HEK293 (cell line): ENCODE measurements around the gene CCDC170.

ENCODE experiments used
- CTCF ChIA-PET: fragments of 350-600 bp; formaldehyde crosslinking; extraction: SDS; loops from one replicate; lab custom pipeline; 2021; ENCODE audit warnings: antibody characterized with exemption; lab: Yijun Ruan, JAX
- POLR2A ChIA-PET: fragments of 300-600 bp; formaldehyde crosslinking; extraction: SDS; loops from one replicate; lab custom pipeline; 2020; ENCODE audit warnings: antibody characterized with exemption, inconsistent platforms; lab: Yijun Ruan, JAX
- H3K27ac ChIP-seq: fragments of 200-500 bp; sonication (Bioruptor generic); 2 replicates; pipeline ENCODE4 v1.5.1; 2014; ENCODE audit warnings: low read depth, low read length, control low read depth, inconsistent platforms; ENCODE audit errors: extremely low read depth
- H3K36me3 ChIP-seq, 2 experiments: fragments of 200-500 bp in 1 of 2; sonication (Bioruptor generic) in 1 of 2; 1 replicate in 1 of 2; 2 replicates in 1 of 2; pipeline ENCODE4 v1.5.1; 2014 to 2017; ENCODE audit warnings: inconsistent platforms in 2 of 2, low read length in 2 of 2; ENCODE audit not compliant: control insufficient read depth in 2 of 2, insufficient read depth in 1 of 2
- H3K4me1 ChIP-seq: fragments of 200-500 bp; sonication (Bioruptor generic); 2 replicates; pipeline ENCODE4 v1.5.1; 2014; ENCODE audit warnings: mild to moderate bottlenecking, low read length, inconsistent platforms; ENCODE audit not compliant: control insufficient read depth, insufficient read depth
- H3K4me3 ChIP-seq: 2 replicates; pipeline ENCODE4 v1.5.1; 2011; ENCODE audit warnings: low read depth, mild to moderate bottlenecking, control low read depth, low read length, moderate library complexity
- H3K9me3 ChIP-seq: fragments of 200-500 bp; sonication (Bioruptor generic); 2 replicates; pipeline ENCODE4 v1.5.1; 2014; ENCODE audit warnings: low read depth, low read length, inconsistent platforms; ENCODE audit not compliant: control insufficient read depth, insufficient read depth
- KLF9 ChIP-seq: fragments of 450-650 bp; formaldehyde crosslinking; IDR thresholded peaks from 2 replicates; pipeline ENCODE4 v1.5.1; 2016; ENCODE audit warnings: missing biosample characterization, missing genetic modification characterization, low read depth
- SALL2 ChIP-seq: fragments of 450-650 bp; formaldehyde crosslinking; IDR thresholded peaks from 2 replicates; pipeline ENCODE4 v1.5.0; 2017; ENCODE audit warnings: missing biosample characterization, mild to moderate bottlenecking, missing genetic modification characterization, borderline replicate concordance
- TRIM28 ChIP-seq: IDR thresholded peaks from 2 replicates; pipeline ENCODE4 v1.6.1; 2011; ENCODE audit warnings: low read length, control low read depth, borderline replicate concordance
- ZBTB8A ChIP-seq: fragments of 450-650 bp; formaldehyde crosslinking; IDR thresholded peaks from 2 replicates; pipeline ENCODE4 v1.5.1; 2016; ENCODE audit warnings: missing biosample characterization, missing genetic modification characterization
- ZNF121 ChIP-seq: fragments of 450-650 bp; formaldehyde crosslinking; IDR thresholded peaks from 2 replicates; pipeline ENCODE4 v1.5.1; 2016; ENCODE audit warnings: missing biosample characterization, missing genetic modification characterization
- ZNF140 ChIP-seq: fragments of 450-650 bp; formaldehyde crosslinking; IDR thresholded peaks from 2 replicates; pipeline ENCODE4 v1.5.1; 2016; ENCODE audit warnings: missing biosample characterization, missing genetic modification characterization
- ZNF155 ChIP-seq: fragments of 450-650 bp; formaldehyde crosslinking; IDR thresholded peaks from 2 replicates; pipeline ENCODE4 v1.5.1; 2016; ENCODE audit warnings: missing biosample characterization, missing genetic modification characterization
- ZNF239 ChIP-seq: fragments of 450-650 bp; formaldehyde crosslinking; IDR thresholded peaks from 2 replicates; pipeline ENCODE4 v1.5.1; 2016; ENCODE audit warnings: missing biosample characterization, missing genetic modification characterization
- ZNF266 ChIP-seq: fragments of 450-650 bp; formaldehyde crosslinking; IDR thresholded peaks from 2 replicates; pipeline ENCODE4 v1.5.1; 2016; ENCODE audit warnings: missing biosample characterization, missing genetic modification characterization, low read depth
- ZNF341 ChIP-seq: fragments of 450-650 bp; formaldehyde crosslinking; IDR thresholded peaks from 2 replicates; pipeline ENCODE4; 2016; ENCODE audit warnings: low read depth, missing biosample characterization, missing genetic modification characterization
- ZNF391 ChIP-seq: fragments of 450-650 bp; formaldehyde crosslinking; IDR thresholded peaks from 2 replicates; pipeline ENCODE4 v1.5.1; 2016; ENCODE audit warnings: low read depth, missing biosample characterization, missing genetic modification characterization, borderline replicate concordance
- ZNF521 ChIP-seq: fragments of 450-650 bp; formaldehyde crosslinking; IDR thresholded peaks from 2 replicates; pipeline ENCODE4 v1.5.1; 2017; ENCODE audit warnings: missing biosample characterization, mild to moderate bottlenecking, missing genetic modification characterization
- ZNF549 ChIP-seq: fragments of 450-650 bp; IDR thresholded peaks from 2 replicates; pipeline ENCODE4 v1.5.1; 2018; ENCODE audit warnings: missing biosample characterization, missing genetic modification characterization, mild to moderate bottlenecking, inconsistent platforms, moderate library complexity
- ZNF621 ChIP-seq: fragments of 450-650 bp; formaldehyde crosslinking; IDR thresholded peaks from 2 replicates; pipeline ENCODE4 v1.5.1; 2017; ENCODE audit warnings: missing biosample characterization, missing genetic modification characterization
- ZNF629 ChIP-seq: fragments of 450-650 bp; formaldehyde crosslinking; IDR thresholded peaks from 2 replicates; pipeline ENCODE4 v1.5.1; 2017; ENCODE audit warnings: missing biosample characterization, missing genetic modification characterization
- ZNF791 ChIP-seq: fragments of 450-650 bp; formaldehyde crosslinking; IDR thresholded peaks from 2 replicates; pipeline ENCODE4 v1.5.1; 2016; ENCODE audit warnings: missing biosample characterization, missing genetic modification characterization
- TF ChIP-seq, protein P1 (sequence below): fragments of 450-650 bp; formaldehyde crosslinking; IDR thresholded peaks from 2 replicates; pipeline ENCODE4 v1.5.1; 2017; ENCODE audit warnings: missing biosample characterization, missing genetic modification characterization
- TF ChIP-seq, protein P2 (sequence below): fragments of 450-650 bp; formaldehyde crosslinking; IDR thresholded peaks from 2 replicates; pipeline ENCODE4 v1.5.1; 2016; ENCODE audit warnings: missing biosample characterization, missing genetic modification characterization
- TF ChIP-seq, protein P3 (sequence below): fragments of 450-650 bp; formaldehyde crosslinking; IDR thresholded peaks from 2 replicates; pipeline ENCODE4 v1.5.1; 2016; ENCODE audit warnings: missing biosample characterization, missing genetic modification characterization
- TF ChIP-seq, protein P4 (sequence below): fragments of 450-650 bp; formaldehyde crosslinking; IDR thresholded peaks from 2 replicates; pipeline ENCODE4 v1.5.1; 2016; ENCODE audit warnings: missing biosample characterization, missing genetic modification characterization
- TF ChIP-seq, protein P5 (sequence below): fragments of 450-650 bp; formaldehyde crosslinking; IDR thresholded peaks from 2 replicates; pipeline ENCODE4 v1.5.1; 2017; ENCODE audit warnings: missing biosample characterization, mild to moderate bottlenecking, missing genetic modification characterization, moderate library complexity

Gene CCDC170

DNA sequence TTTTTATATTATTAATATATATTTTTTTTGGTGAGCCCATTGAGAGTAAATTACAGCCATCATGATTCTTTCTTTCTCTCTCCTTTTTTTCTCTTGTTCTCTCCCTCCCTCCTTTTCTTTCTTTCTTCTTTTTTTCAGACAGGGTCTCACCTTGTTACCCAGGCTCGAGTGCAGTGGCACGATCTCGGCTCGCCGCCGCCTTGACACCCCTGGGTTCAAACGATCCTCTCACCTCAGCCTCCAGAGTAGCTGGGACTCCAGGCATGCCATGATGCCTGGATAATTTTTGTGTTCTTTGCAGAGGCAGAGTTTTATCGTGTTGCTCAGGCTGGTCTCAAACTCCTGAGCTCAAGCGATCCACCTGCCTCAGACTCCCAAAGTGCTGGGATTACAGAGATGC lies 1.6 kb downstream of the CCDC170 start (continued):
- TF ChIP-seq ZNF266 (tag by site-specific recombination) (no peak), ZNF155 (tag by site-specific recombination) (no peak), ZBTB8A (tag by site-specific recombination) (no peak)

DNA sequence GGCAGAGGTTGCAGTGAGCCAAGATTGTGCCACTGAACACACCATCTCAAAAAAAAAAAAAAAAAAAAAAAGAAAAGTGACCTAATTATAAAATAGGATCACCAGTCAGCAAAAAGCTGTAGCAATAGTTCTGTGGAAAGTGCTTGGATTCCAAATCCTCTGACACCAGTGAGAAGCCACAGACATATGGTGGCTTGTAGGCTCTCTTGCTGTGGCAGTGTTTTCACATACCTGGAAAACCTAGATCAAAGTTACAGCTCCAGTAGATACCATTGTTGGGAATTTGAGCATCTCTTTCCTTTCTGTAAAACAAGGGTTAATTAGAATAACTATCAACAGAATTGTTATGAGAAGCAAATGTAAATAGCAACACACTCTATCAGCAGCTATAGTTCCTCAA lies 4.1 kb downstream of the CCDC170 start:
- Histone ChIP-seq H3K27ac (no peak overlapping the region), H3K4me1 (no peaks in the 10 kb centered on the region)
- TF ChIP-seq, protein P1, sequence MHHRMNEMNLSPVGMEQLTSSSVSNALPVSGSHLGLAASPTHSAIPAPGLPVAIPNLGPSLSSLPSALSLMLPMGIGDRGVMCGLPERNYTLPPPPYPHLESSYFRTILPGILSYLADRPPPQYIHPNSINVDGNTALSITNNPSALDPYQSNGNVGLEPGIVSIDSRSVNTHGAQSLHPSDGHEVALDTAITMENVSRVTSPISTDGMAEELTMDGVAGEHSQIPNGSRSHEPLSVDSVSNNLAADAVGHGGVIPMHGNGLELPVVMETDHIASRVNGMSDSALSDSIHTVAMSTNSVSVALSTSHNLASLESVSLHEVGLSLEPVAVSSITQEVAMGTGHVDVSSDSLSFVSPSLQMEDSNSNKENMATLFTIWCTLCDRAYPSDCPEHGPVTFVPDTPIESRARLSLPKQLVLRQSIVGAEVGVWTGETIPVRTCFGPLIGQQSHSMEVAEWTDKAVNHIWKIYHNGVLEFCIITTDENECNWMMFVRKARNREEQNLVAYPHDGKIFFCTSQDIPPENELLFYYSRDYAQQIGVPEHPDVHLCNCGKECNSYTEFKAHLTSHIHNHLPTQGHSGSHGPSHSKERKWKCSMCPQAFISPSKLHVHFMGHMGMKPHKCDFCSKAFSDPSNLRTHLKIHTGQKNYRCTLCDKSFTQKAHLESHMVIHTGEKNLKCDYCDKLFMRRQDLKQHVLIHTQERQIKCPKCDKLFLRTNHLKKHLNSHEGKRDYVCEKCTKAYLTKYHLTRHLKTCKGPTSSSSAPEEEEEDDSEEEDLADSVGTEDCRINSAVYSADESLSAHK (tag by site-specific recombination) = no peak
- TF ChIP-seq ZNF121 (no peak), ZNF239 (tag by site-specific recombination) (no peak), TRIM28 (no peak)
- TF ChIP-seq, all 188 proteins: peak for 0
- ChIA-PET CTCF (interaction anchor here (1.5 kb wide), 1 partner anchor 21 kb away, joined by 10 read pairs; no protein-coding TSS in a partner anchor), POLR2A (interaction anchor here (0.7 kb wide), 1 partner anchor 106 kb away, joined by 7 read pairs; no protein-coding TSS in a partner anchor)
- Histone ChIP-seq H3K4me3 (no peak overlapping the region), H3K36me3 (no peaks in the 10 kb centered on the region), H3K9me3 (no peaks in the 10 kb centered on the region)

DNA sequence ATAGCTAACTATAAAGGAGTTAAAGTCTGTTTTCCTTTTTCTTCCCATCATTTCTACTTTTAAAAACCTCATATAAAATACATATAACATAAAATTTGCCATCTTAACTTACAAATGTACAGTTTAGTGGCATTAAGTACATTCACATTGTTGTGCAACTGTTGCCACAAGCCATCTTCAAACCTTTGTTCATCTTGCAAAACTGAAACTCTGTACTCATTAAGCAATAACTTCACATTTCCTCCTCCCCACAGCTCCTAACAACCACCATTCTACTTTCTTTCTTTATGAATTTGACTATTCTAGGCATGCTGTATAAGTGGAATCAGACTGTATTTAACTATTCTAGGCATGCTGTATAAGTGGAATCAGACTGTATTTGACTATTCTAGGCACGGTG lies 4.5 kb downstream of the CCDC170 start:
- Histone ChIP-seq H3K36me3 (no peaks in the 10 kb centered on the region), H3K4me3 (no peak overlapping the region), H3K27ac (no peak overlapping the region), H3K9me3 (no peaks in the 10 kb centered on the region), H3K4me1 (no peaks in the 10 kb centered on the region)
- ChIA-PET CTCF (interaction anchor here (1.5 kb wide), 1 partner anchor 22 kb away, joined by 10 read pairs; no protein-coding TSS in a partner anchor), POLR2A (interaction anchor here (0.6 to 0.7 kb wide), 2 partner anchors 39 to 106 kb away, joined by 3 to 7 read pairs; no protein-coding TSS in a partner anchor)
- TF ChIP-seq SALL2 (no peak), KLF9 (no peak), ZNF791 (tag by site-specific recombination) (no peak), ZNF549 (no peak), ZNF391 (tag by site-specific recombination) (no peak), ZNF621 (tag by site-specific recombination) (no peak), ZNF521 (no peak), ZBTB8A (tag by site-specific recombination) (no peak), ZNF341 (tag by site-specific recombination) (no peak), ZNF629 (tag by site-specific recombination) (no peak), ZNF140 (tag by site-specific recombination) (no peak)
- TF ChIP-seq, protein P2, sequence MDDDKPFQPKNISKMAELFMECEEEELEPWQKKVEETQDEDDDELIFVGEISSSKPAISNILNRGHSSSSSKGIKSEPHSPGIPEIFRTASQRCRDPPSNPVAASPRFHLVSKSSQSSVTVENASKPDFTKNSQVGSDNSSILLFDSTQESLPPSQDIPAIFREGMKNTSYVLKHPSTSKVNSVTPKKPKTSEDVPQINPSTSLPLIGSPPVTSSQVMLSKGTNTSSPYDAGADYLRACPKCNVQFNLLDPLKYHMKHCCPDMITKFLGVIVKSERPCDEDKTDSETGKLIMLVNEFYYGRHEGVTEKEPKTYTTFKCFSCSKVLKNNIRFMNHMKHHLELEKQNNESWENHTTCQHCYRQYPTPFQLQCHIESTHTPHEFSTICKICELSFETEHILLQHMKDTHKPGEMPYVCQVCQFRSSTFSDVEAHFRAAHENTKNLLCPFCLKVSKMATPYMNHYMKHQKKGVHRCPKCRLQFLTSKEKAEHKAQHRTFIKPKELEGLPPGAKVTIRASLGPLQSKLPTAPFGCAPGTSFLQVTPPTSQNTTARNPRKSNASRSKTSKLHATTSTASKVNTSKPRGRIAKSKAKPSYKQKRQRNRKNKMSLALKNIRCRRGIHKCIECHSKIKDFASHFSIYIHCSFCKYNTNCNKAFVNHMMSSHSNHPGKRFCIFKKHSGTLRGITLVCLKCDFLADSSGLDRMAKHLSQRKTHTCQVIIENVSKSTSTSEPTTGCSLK (tag by site-specific recombination) = no peak
- TF ChIP-seq, protein P3, sequence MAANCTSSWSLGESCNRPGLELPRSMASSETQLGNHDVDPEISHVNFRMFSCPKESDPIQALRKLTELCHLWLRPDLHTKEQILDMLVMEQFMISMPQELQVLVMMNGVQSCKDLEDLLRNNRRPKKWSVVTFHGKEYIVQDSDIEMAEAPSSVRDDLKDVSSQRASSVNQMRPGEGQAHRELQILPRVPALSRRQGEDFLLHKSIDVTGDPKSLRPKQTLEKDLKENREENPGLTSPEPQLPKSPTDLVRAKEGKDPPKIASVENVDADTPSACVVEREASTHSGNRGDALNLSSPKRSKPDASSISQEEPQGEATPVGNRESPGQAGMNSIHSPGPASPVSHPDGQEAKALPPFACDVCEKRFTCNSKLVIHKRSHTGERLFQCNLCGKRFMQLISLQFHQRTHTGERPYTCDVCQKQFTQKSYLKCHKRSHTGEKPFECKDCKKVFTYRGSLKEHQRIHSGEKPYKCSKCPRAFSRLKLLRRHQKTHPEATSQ (tag by site-specific recombination) = no peak
- TF ChIP-seq, protein P4, sequence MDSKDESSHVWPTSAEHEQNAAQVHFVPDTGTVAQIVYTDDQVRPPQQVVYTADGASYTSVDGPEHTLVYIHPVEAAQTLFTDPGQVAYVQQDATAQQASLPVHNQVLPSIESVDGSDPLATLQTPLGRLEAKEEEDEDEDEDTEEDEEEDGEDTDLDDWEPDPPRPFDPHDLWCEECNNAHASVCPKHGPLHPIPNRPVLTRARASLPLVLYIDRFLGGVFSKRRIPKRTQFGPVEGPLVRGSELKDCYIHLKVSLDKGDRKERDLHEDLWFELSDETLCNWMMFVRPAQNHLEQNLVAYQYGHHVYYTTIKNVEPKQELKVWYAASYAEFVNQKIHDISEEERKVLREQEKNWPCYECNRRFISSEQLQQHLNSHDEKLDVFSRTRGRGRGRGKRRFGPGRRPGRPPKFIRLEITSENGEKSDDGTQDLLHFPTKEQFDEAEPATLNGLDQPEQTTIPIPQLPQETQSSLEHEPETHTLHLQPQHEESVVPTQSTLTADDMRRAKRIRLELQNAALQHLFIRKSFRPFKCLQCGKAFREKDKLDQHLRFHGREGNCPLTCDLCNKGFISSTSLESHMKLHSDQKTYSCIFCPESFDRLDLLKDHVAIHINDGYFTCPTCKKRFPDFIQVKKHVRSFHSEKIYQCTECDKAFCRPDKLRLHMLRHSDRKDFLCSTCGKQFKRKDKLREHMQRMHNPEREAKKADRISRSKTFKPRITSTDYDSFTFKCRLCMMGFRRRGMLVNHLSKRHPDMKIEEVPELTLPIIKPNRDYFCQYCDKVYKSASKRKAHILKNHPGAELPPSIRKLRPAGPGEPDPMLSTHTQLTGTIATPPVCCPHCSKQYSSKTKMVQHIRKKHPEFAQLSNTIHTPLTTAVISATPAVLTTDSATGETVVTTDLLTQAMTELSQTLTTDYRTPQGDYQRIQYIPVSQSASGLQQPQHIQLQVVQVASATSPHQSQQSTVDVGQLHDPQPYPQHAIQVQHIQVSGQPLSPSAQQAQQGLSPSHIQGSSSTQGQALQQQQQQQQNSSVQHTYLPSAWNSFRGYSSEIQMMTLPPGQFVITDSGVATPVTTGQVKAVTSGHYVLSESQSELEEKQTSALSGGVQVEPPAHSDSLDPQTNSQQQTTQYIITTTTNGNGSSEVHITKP (tag by site-specific recombination) = no peak
- TF ChIP-seq, protein P5, sequence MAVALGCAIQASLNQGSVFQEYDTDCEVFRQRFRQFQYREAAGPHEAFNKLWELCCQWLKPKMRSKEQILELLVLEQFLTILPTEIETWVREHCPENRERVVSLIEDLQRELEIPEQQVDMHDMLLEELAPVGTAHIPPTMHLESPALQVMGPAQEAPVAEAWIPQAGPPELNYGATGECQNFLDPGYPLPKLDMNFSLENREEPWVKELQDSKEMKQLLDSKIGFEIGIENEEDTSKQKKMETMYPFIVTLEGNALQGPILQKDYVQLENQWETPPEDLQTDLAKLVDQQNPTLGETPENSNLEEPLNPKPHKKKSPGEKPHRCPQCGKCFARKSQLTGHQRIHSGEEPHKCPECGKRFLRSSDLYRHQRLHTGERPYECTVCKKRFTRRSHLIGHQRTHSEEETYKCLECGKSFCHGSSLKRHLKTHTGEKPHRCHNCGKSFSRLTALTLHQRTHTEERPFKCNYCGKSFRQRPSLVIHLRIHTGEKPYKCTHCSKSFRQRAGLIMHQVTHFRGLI (tag by site-specific recombination) = no peak
